HG03565 (cell line): ENCODE measurements around the gene CLPSL2.

ENCODE experiments used
- ATAC-seq: cut with Tn5 transposase; IDR thresholded peaks from one replicate; pipeline ENCODE4 v1.9.1; 2021; ENCODE audit warnings: mild to moderate bottlenecking, moderate library complexity; ENCODE audit not compliant: unreplicated experiment

CLPSL2 gene

GRCh38 chr6:35745509-35745908, 30.9 kb upstream of the CLPSL2 start:
- ATAC-seq = no peak

- no peak for ATAC-seq
These were observed 29.9 kb upstream of the CLPSL2 start for GRCh38 chr6:35746516-35746915.

GRCh38 chr6:35747877-35748276, 28.5 kb upstream of the CLPSL2 start:
- no peak for ATAC-seq

- no peak for ATAC-seq
These were observed 25.8 kb upstream of the CLPSL2 start for GRCh38 chr6:35750557-35750956.

GRCh38 chr6:35751594-35751993, 24.8 kb upstream of the CLPSL2 start:
- ATAC-seq = no peak

- ATAC-seq = no peak
These were observed 24.1 kb upstream of the CLPSL2 start for GRCh38 chr6:35752330-35752729.

GRCh38 chr6:35754452-35755277, 21.7 kb upstream of the CLPSL2 start:
- no peak for ATAC-seq

- no peak for ATAC-seq
These were observed 21.0 kb upstream of the CLPSL2 start for GRCh38 chr6:35755278-35755924.

GRCh38 chr6:35757456-35758123, 18.8 kb upstream of the CLPSL2 start:
- no peak for ATAC-seq

GRCh38 chr6:35759426-35759825, 17.0 kb upstream of the CLPSL2 start:
- no peak for ATAC-seq

- no peak for ATAC-seq
These were observed 10.7 kb upstream of the CLPSL2 start for GRCh38 chr6:35765739-35766138.

- ATAC-seq = no peak
These were observed 7.2 kb upstream of the CLPSL2 start for GRCh38 chr6:35769211-35769610.

- no peak for ATAC-seq
These were observed 5.1 kb upstream of the CLPSL2 start for GRCh38 chr6:35771343-35771627.

- no peak for ATAC-seq
These were observed 2.1 kb upstream of the CLPSL2 start for GRCh38 chr6:35774116-35774794.

- no peak for ATAC-seq
These were observed 1.4 kb upstream of the CLPSL2 start for GRCh38 chr6:35775031-35775430.

- ATAC-seq = no peak
These were observed 1.1 kb downstream of the CLPSL2 start for GRCh38 chr6:35777356-35778102.

GRCh38 chr6:35778437-35778836, 2.0 kb downstream of the CLPSL2 start:
- no peak for ATAC-seq

- ATAC-seq = no peak
These were observed 4.3 kb downstream of the CLPSL2 start, which contains the start of gene CLPSL1 for GRCh38 chr6:35780719-35781118. TSS of gene CLPSL1 (plus strand) at chr6:35781019. CDS start at chr6:35781111, 92 bp downstream.

GRCh38 chr6:35781290-35781689, 4.9 kb downstream of the CLPSL2 start:
- no peak for ATAC-seq

GRCh38 chr6:35782424-35782823, 6.0 kb downstream of the CLPSL2 start:
- no peak for ATAC-seq

- ATAC-seq = no peak
These were observed 7.8 kb downstream of the CLPSL2 start for GRCh38 chr6:35784200-35784599.
